Prostate gland (tissue), 2 donors: ENCODE results near the gene SLC16A2.
A peak's percentile ranks its signal among the peaks of the same experiment; 100 is the strongest.

Experiments
- POLR2A ChIP-seq: fragments of 450-650 bp; IDR thresholded peaks from one replicate; pipeline ENCODE4 v1.6.1; 2016; ENCODE audit warnings: antibody characterized with exemption, mild to moderate bottlenecking
- POLR2AphosphoS5 ChIP-seq: sonication (generic); formaldehyde crosslinking; IDR thresholded peaks from one replicate; pipeline ENCODE4 v1.6.1; 2017; ENCODE audit warnings: antibody characterized with exemption
- TF ChIP-seq, protein P1 (sequence below), 4 experiments: fragments of 200-600 bp in 2 of 4; fragments of 450-650 bp in 2 of 4; sonication (generic) in 2 of 4; IDR thresholded peaks; 1 replicate in 3 of 4; 2 replicates in 1 of 4; pipeline ENCODE4 v1.5.1; 2016 to 2019; ENCODE audit warnings: antibody characterized with exemption in 4 of 4, mild to moderate bottlenecking in 2 of 4, moderate library complexity in 2 of 4

- TF ChIP-seq, protein P1, sequence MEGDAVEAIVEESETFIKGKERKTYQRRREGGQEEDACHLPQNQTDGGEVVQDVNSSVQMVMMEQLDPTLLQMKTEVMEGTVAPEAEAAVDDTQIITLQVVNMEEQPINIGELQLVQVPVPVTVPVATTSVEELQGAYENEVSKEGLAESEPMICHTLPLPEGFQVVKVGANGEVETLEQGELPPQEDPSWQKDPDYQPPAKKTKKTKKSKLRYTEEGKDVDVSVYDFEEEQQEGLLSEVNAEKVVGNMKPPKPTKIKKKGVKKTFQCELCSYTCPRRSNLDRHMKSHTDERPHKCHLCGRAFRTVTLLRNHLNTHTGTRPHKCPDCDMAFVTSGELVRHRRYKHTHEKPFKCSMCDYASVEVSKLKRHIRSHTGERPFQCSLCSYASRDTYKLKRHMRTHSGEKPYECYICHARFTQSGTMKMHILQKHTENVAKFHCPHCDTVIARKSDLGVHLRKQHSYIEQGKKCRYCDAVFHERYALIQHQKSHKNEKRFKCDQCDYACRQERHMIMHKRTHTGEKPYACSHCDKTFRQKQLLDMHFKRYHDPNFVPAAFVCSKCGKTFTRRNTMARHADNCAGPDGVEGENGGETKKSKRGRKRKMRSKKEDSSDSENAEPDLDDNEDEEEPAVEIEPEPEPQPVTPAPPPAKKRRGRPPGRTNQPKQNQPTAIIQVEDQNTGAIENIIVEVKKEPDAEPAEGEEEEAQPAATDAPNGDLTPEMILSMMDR (IDR thresholded peaks at IDR 0.05), result peak in 2 of 4 experiments; percentile 29 to 32
- TF ChIP-seq POLR2A (no peak), POLR2AphosphoS5 (no peak)
These were observed 114.3 kb downstream of the SLC16A2 start for GRCh38 chrX:74535408-74536151.
